IMR-90 (cell line): ENCODE measurements around the gene LTO1. TPM values are rescaled to one million over a fixed set of nuclear protein-coding genes. Genes with fewer than 3 reads are reported as not detected.

Experiments
- ATAC-seq: fragments of 200-7000 bp; cut with Tn5 transposase; 2 replicates; pipeline ENCODE4 v1.9.1; 2020; ENCODE audit warnings: low read depth, mild to moderate bottlenecking, moderate library complexity
- BruUV-seq: library from RNA; stranded (reverse); fragments of 400-500 nt; replicated peaks from 2 replicates; lab custom pipeline; 2021; lab: Mats Ljungman, UMichigan
- CTCF ChIA-PET: fragments of 300-600 bp; formaldehyde crosslinking; extraction: SDS; loops from one replicate; lab custom pipeline; 2021; ENCODE audit warnings: antibody characterized with exemption; lab: Yijun Ruan, JAX
- POLR2A ChIA-PET: fragments of 300-600 bp; sonication (Branson Sonifier 250); formaldehyde crosslinking; loops from one replicate; lab custom pipeline; 2022; ENCODE audit warnings: antibody characterized with exemption; ENCODE audit not compliant: unreplicated experiment; lab: Charles Lee
- DNase-seq: peaks from one replicate; pipeline ENCODE4 v3.0.0; 2013
- H2AFZ ChIP-seq: replicated peaks from 2 replicates; pipeline ENCODE3; 2013; ENCODE audit warnings: low read length, mild to moderate bottlenecking; ENCODE audit not compliant: poor library complexity
- H2AK5ac ChIP-seq: 2 replicates; pipeline ENCODE4 v1.6.1; 2013; ENCODE audit warnings: low read depth, low read length, inconsistent platforms
- H2AK9ac ChIP-seq: replicated peaks from 2 replicates; pipeline ENCODE3; 2013; ENCODE audit warnings: mild to moderate bottlenecking, low read depth, low read length, moderate library complexity; ENCODE audit not compliant: poor library complexity
- H2BK120ac ChIP-seq: 2 replicates; pipeline ENCODE4 v1.6.1; 2013; ENCODE audit warnings: low read depth, low read length, inconsistent platforms
- H2BK15ac ChIP-seq: 3 replicates; pipeline ENCODE4 v1.6.1; 2013; ENCODE audit warnings: low read depth, low read length, inconsistent platforms
- H2BK20ac ChIP-seq: 2 replicates; pipeline ENCODE4 v1.6.1; 2013; ENCODE audit warnings: low read depth, mild to moderate bottlenecking, inconsistent platforms, low read length, moderate library complexity
- H2BK5ac ChIP-seq: 2 replicates; pipeline ENCODE4 v1.6.1; 2013; ENCODE audit warnings: mild to moderate bottlenecking, low read depth, low read length, inconsistent platforms; ENCODE audit not compliant: poor library complexity, severe bottlenecking
- H3K14ac ChIP-seq: replicated peaks from 2 replicates; pipeline ENCODE4 v1.6.1; 2013; ENCODE audit warnings: low read depth, low read length, inconsistent platforms
- H3K18ac ChIP-seq: 2 replicates; pipeline ENCODE4 v1.6.1; 2013; ENCODE audit warnings: low read depth, low read length, control low read depth
- H3K23ac ChIP-seq: 2 replicates; pipeline ENCODE4 v1.6.1; 2013; ENCODE audit warnings: low read depth, low read length, inconsistent platforms
- H3K27ac ChIP-seq: 2 replicates; pipeline ENCODE4 v1.5.1; 2013; ENCODE audit warnings: mild to moderate bottlenecking, control low read depth, low read length; ENCODE audit not compliant: insufficient read depth
- H3K27me3 ChIP-seq: 2 replicates; pipeline ENCODE4 v1.6.1; 2013; ENCODE audit warnings: low read length; ENCODE audit not compliant: control insufficient read depth, insufficient read depth
- H3K36me3 ChIP-seq: 2 replicates; pipeline ENCODE4 v1.6.1; 2013; ENCODE audit warnings: low read length, mixed read lengths; ENCODE audit not compliant: control insufficient read depth, insufficient read depth
- H3K4ac ChIP-seq: 2 replicates; pipeline ENCODE4 v1.6.1; 2013; ENCODE audit warnings: low read depth, low read length, inconsistent platforms
- H3K4me1 ChIP-seq: 2 replicates; pipeline ENCODE4 v1.6.1; 2013; ENCODE audit warnings: low read length, mixed read lengths; ENCODE audit not compliant: control insufficient read depth, insufficient read depth
- H3K4me2 ChIP-seq: 2 replicates; pipeline ENCODE4 v1.6.1; 2013; ENCODE audit warnings: low read depth, mild to moderate bottlenecking, control low read depth, low read length, moderate library complexity
- H3K4me3 ChIP-seq: 2 replicates; pipeline ENCODE4 v1.5.1; 2013; ENCODE audit warnings: low read depth, mild to moderate bottlenecking, control low read depth, low read length, moderate library complexity; ENCODE audit not compliant: insufficient read depth
- H3K56ac ChIP-seq: 2 replicates; pipeline ENCODE4 v1.6.1; 2013; ENCODE audit warnings: low read length, inconsistent platforms; ENCODE audit not compliant: insufficient read depth; ENCODE audit errors: extremely low read depth
- H3K79me1 ChIP-seq, 2 experiments: 2 replicates each; pipeline ENCODE4 v1.6.1; 2013; ENCODE audit warnings: low read length in 2 of 2, inconsistent platforms in 1 of 2, low read depth in 1 of 2
- H3K9ac ChIP-seq: 2 replicates; pipeline ENCODE4 v1.6.1; 2013; ENCODE audit warnings: low read depth, low read length, control low read depth
- H3K9me1 ChIP-seq: 2 replicates; pipeline ENCODE4 v1.6.1; 2013; ENCODE audit warnings: low read length, inconsistent platforms; ENCODE audit not compliant: insufficient read depth
- H3K9me3 ChIP-seq: 2 replicates; pipeline ENCODE4 v1.6.1; 2013; ENCODE audit warnings: low read length; ENCODE audit not compliant: control insufficient read depth, insufficient read depth
- H4K20me1 ChIP-seq: 2 replicates; pipeline ENCODE4 v1.6.1; 2013; ENCODE audit warnings: low read length, inconsistent platforms; ENCODE audit not compliant: insufficient read depth
- H4K5ac ChIP-seq: 2 replicates; pipeline ENCODE4 v1.6.1; 2013; ENCODE audit warnings: mild to moderate bottlenecking, low read depth, low read length, control low read depth
- H4K8ac ChIP-seq, 2 experiments: 2 replicates each; pipeline ENCODE4 v1.6.1; 2013; ENCODE audit warnings: low read depth in 2 of 2, low read length in 2 of 2, control low read depth in 1 of 2, inconsistent platforms in 1 of 2
- H4K91ac ChIP-seq: 2 replicates; pipeline ENCODE4 v1.6.1; 2013; ENCODE audit warnings: low read depth, low read length, inconsistent platforms; ENCODE audit not compliant: insufficient read depth
- BHLHE40 ChIP-seq: fragments of 150-350 bp; IDR thresholded peaks from 2 replicates; pipeline ENCODE4 v1.6.1; 2016; ENCODE audit warnings: mild to moderate bottlenecking, low read depth, low read length
- CEBPB ChIP-seq: IDR thresholded peaks from 2 replicates; pipeline ENCODE4 v1.6.1; 2012; ENCODE audit warnings: low read depth, low read length, improper control_type of control experiment
- CHD1 ChIP-seq: IDR thresholded peaks from 2 replicates; pipeline ENCODE4 v1.6.1; 2012; ENCODE audit warnings: low read depth, low read length, improper control_type of control experiment
- CTCF ChIP-seq: conservative IDR thresholded peaks from 2 replicates; pipeline ENCODE4 v1.5.1; 2012; ENCODE audit warnings: mild to moderate bottlenecking, low read depth, low read length, improper control_type of control experiment
- ELK1 ChIP-seq: fragments of 150-350 bp; IDR thresholded peaks from 2 replicates; pipeline ENCODE4 v1.6.1; 2016; ENCODE audit warnings: low read depth, mild to moderate bottlenecking, low read length, moderate library complexity, borderline replicate concordance
- FOS ChIP-seq: fragments of 150-350 bp; IDR thresholded peaks from 2 replicates; pipeline ENCODE4 v1.6.1; 2016; ENCODE audit warnings: low read depth, low read length
- MAFK ChIP-seq: IDR thresholded peaks from 2 replicates; pipeline ENCODE4 v1.6.1; 2012; ENCODE audit warnings: low read depth, low read length, improper control_type of control experiment
- MAZ ChIP-seq: IDR thresholded peaks from 2 replicates; pipeline ENCODE4 v1.6.1; 2012; ENCODE audit warnings: low read depth, mild to moderate bottlenecking, low read length, improper control_type of control experiment, moderate library complexity, borderline replicate concordance
- MXI1 ChIP-seq: IDR thresholded peaks from 2 replicates; pipeline ENCODE4 v1.6.1; 2012; ENCODE audit warnings: low read depth, mild to moderate bottlenecking, low read length, moderate library complexity, borderline replicate concordance
- NFE2L2 ChIP-seq: fragments of 150-350 bp; IDR thresholded peaks from 2 replicates; pipeline ENCODE4 v1.6.1; 2016; ENCODE audit warnings: low read depth, mild to moderate bottlenecking, low read length
- POLR2A ChIP-seq: IDR thresholded peaks from 2 replicates; pipeline ENCODE4 v1.6.1; 2012; ENCODE audit warnings: mild to moderate bottlenecking, low read depth, low read length
- RAD21 ChIP-seq: IDR thresholded peaks from 2 replicates; pipeline ENCODE4 v1.6.1; 2012; ENCODE audit warnings: low read length, improper control_type of control experiment
- RFX5 ChIP-seq: IDR thresholded peaks from 2 replicates; pipeline ENCODE4 v1.8.0; 2012; ENCODE audit warnings: low read depth, mild to moderate bottlenecking, low read length, moderate library complexity
- USF2 ChIP-seq: fragments of 150-350 bp; IDR thresholded peaks from 2 replicates; pipeline ENCODE4 v1.6.1; 2017; ENCODE audit warnings: mild to moderate bottlenecking, antibody characterized with exemption, low read length, low read depth
- WGBS, 2 experiments: methylation state at CpG; one replicate each; pipeline versions ENCODE4 v1.1.5 to v1.1.7; 2013; ENCODE audit warnings: missing lambda C conversion rate in 2 of 2; ENCODE audit not compliant: insufficient read length in 1 of 2; ENCODE audit errors: extremely low coverage in 2 of 2; 5-methylcytosine and 5-hydroxymethylcytosine counted together
- dilution Hi-C: fragments of 300-500 bp; cut with HindIII; formaldehyde crosslinking; loops from one replicate; pipeline ENCODE4 v1.14.3; 2018; ENCODE audit warnings: low sequenced_read_pairs; ENCODE audit not compliant: unreplicated experiment
- in situ Hi-C: fragments of 300-500 bp; cut with MboI; formaldehyde crosslinking; loops from 3 replicates; pipeline ENCODE4 v1.14.3; 2019; ENCODE audit warnings: low sequenced_read_pairs, inconsistent platforms, mixed read lengths
- intact Hi-C: fragments of 100-400 bp; cut with micrococcal nuclease; formaldehyde crosslinking; loops from 2 replicates; pipeline ENCODE4 v1.10.0; 2022
- polyA plus RNA-seq, 3 experiments: library from polyadenylated mRNA; depleted of rRNA; stranded (reverse); fragments of >200 nt; gene quantifications; 2 replicates each; pipeline ENCODE4 v1.2.3, GENCODE V29; 2012; ENCODE audit warnings: low replicate concordance in 1 of 3
- total RNA-seq: library from RNA; depleted of rRNA; stranded (reverse); fragments of >200 nt; gene quantifications from 2 replicates; pipeline ENCODE4 v1.2.3, GENCODE V29; 2012

LTO1 gene
- total and polyA plus RNA-seq, 2 of the 4 experiments (the other 2 are of a cell fraction) = 8.2 to 23.5 TPM

- H3K9me1 ChIP-seq = no peaks in the 10 kb centered on the region
- H3K27me3 ChIP-seq = peaks cover 57% of the 10 kb centered on the region
- no peak overlapping the region for H2BK5ac ChIP-seq
- H3K9ac ChIP-seq = no peak overlapping the region
- intact Hi-C loops (loop anchor here (5.0 kb wide), 1 partner anchor 184 kb away; no protein-coding TSS in a partner anchor), in situ Hi-C loops (loop anchor here (10.0 kb wide), 1 partner anchor 102 kb away; no protein-coding TSS in a partner anchor), dilution Hi-C loops (no loop called here)
- no peak overlapping the region for H2AK5ac ChIP-seq
- ChIA-PET CTCF (interaction anchor here (0.6 kb wide), 1 partner anchor 98 kb away, joined by 3 read pairs; no protein-coding TSS in a partner anchor), POLR2A (no interaction called here)
- H3K14ac ChIP-seq = no peak overlapping the region
- H3K4me2 ChIP-seq = no peak overlapping the region
- no peak overlapping the region for H3K23ac ChIP-seq
- H3K4me1 ChIP-seq = peaks cover 2% of the 10 kb centered on the region
- H4K20me1 ChIP-seq = no peaks in the 10 kb centered on the region
- H4K8ac ChIP-seq = no peak overlapping the region
- H2AK9ac ChIP-seq = no peak overlapping the region
- no peak overlapping the region for H2AFZ ChIP-seq
- H3K18ac ChIP-seq = no peak overlapping the region
- 13% methylated on average over 19 of the region's 45 CpGs; no CpG with 5 or more reads in 1 of the 2 experiments for WGBS, 2 experiments
- no peaks in the 10 kb centered on the region for H3K36me3 ChIP-seq
- H3K4me3 ChIP-seq = no peak overlapping the region
- BruUV-seq = no TSS peak
- no peak overlapping the region for H3K56ac ChIP-seq
- no peak overlapping the region for H3K27ac ChIP-seq
- H3K79me1 ChIP-seq = no peaks in the 10 kb centered on the region
- H4K5ac ChIP-seq = no peak overlapping the region
- H2BK120ac ChIP-seq = no peak overlapping the region
- H4K91ac ChIP-seq = no peak overlapping the region
- no peak overlapping the region for H2BK15ac ChIP-seq
- DNase-seq = no peak
- no peak overlapping the region for H3K4ac ChIP-seq
- TF ChIP-seq MAFK = no peak
- TF ChIP-seq CEBPB = no peak
- TF ChIP-seq NFE2L2 = no peak
- TF ChIP-seq POLR2A = no peak
- TF ChIP-seq RFX5 = no peak
- no peak for TF ChIP-seq MXI1
- TF ChIP-seq CHD1 = no peak
- TF ChIP-seq CTCF = no peak
- no peak for TF ChIP-seq FOS
- no peak for TF ChIP-seq BHLHE40
- TF ChIP-seq ELK1 = no peak
- TF ChIP-seq RAD21 = no peak
- no peak for TF ChIP-seq MAZ
- TF ChIP-seq USF2 = no peak
- H3K9me3 ChIP-seq = no peaks in the 10 kb centered on the region
- no peak overlapping the region for H2BK20ac ChIP-seq
- no peak for ATAC-seq
Measured at GRCh38 chr11:69702769-69703452, 27.8 kb upstream of the LTO1 start.
